GM12865 (cell line): ENCODE data around the gene KRT12.
A peak's percentile ranks its signal among the peaks of the same experiment; 100 is the strongest.

Experiments
- DNase-seq: peaks from one replicate; pipeline ENCODE4 v3.0.0; 2010; ENCODE audit warnings: low read depth
- H3K4me3 ChIP-seq: 2 replicates; pipeline ENCODE4 v1.5.1; 2011; ENCODE audit warnings: mild to moderate bottlenecking, low read depth, low read length, control low read depth
- TF ChIP-seq, protein P1 (sequence below): IDR thresholded peaks from 2 replicates; pipeline ENCODE4 v1.5.1; 2011; ENCODE audit warnings: low read length, control low read depth, low read depth, inconsistent platforms; ENCODE audit not compliant: insufficient read depth; ENCODE audit errors: missing control alignments

KRT12 gene

DNA sequence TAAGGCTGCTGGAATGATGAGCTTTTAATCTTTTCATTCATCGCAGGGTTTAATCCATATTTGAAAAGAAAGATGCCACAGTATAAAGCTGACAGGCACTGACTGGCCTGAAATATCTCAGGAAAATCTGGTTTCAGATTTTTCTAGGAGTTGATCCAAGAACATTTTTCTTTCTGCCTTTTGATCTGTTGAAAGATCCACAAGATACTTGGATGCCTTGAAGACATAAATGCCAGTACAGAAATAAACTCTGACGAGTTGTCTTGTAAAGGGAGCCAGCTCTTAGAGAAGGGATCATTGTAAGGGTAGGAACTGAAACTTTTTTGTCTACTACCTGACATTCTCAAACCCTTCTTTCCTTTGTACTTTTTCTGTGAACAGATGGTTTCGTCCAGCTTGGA, 43.4 kb upstream of the KRT12 start:
- TF ChIP-seq, protein P1, sequence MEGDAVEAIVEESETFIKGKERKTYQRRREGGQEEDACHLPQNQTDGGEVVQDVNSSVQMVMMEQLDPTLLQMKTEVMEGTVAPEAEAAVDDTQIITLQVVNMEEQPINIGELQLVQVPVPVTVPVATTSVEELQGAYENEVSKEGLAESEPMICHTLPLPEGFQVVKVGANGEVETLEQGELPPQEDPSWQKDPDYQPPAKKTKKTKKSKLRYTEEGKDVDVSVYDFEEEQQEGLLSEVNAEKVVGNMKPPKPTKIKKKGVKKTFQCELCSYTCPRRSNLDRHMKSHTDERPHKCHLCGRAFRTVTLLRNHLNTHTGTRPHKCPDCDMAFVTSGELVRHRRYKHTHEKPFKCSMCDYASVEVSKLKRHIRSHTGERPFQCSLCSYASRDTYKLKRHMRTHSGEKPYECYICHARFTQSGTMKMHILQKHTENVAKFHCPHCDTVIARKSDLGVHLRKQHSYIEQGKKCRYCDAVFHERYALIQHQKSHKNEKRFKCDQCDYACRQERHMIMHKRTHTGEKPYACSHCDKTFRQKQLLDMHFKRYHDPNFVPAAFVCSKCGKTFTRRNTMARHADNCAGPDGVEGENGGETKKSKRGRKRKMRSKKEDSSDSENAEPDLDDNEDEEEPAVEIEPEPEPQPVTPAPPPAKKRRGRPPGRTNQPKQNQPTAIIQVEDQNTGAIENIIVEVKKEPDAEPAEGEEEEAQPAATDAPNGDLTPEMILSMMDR: no peak
- DNase-seq: no peak
- no peak overlapping the region for H3K4me3 ChIP-seq

DNA sequence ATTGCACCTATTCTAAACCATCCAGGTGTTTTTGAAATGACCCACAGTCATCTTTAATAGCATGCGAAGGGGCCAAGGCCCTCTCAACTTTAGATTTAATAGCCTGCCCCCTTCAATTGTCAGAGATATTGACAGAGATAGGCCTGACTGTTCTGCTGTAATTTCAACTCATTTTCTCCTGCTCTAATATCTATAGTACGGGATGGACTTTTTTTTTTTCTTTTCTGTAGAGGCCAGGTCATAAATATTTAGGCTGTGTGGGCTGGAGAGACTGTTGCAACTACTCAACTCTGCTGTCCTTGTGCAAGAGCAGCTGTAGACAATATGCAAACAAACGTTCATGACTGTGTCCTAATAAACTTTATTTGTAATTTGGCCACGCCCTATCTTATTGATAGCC, 42.7 kb upstream of the KRT12 start:
- DNase-seq: no peak
- TF ChIP-seq, protein P1: no peak
- no peak overlapping the region for H3K4me3 ChIP-seq

DNA sequence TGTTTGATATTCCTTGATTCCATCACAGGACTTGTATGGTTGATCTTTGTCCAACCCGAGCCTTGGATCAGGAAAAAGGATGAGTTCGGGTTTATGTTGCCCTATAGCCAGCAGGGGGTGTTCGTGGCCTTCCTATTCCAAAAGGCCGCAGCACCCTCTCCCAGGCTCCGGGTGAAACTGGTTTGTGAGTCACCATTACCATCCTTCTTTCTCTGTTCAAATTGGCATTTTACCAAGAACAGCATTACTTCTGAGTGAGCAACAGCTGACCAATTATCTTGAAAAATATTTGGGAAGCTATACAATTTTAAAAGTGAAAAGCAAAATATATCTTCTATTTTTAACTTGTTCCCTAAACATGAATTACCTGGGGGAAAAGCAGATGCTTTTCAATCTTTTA, 42.3 kb upstream of the KRT12 start:
- DNase-seq: peak; percentile 66
- TF ChIP-seq, protein P1: peak; percentile 68
- H3K4me3 ChIP-seq: no peak overlapping the region

DNA sequence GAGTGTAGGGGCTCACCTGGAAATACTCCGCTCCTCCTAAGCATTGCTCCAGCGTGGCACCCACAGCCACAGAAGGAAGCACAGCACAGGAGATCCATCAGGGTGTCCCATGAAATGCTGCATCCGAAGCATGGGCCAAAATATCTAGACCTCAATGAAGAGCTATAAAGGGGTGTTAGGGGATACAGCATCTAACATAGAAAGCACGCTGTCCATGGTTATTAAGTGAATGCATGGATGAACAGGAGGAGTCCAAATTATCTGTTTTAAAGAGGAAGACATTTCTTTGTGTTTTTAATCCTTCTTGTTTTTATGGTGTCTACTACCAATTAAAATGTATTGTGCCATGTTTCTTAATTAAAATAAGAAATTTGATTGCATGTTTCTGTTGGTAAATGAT, 39.6 kb upstream of the KRT12 start:
- no peak for DNase-seq
- TF ChIP-seq, protein P1: no peak
- H3K4me3 ChIP-seq: no peak overlapping the region

DNA sequence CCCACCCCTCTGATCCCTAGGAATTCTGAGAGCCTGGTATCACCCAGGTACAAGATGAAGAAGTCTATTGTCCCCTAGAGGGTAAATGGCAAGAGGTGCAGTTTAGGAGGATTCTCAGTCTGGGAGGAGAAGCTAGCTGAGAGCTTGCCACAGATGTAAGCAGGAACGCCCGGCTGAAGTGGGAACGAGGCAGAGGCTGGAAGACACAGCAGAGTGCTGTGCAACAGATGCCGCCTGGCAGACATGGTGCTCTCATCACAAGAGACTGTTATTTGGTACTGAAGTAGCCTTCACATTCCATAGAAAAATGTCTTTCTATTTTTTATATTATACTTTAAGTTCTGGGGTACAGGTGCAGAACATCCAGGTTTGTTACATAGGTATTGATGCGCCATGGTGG, 38.3 kb upstream of the KRT12 start:
- no peak for DNase-seq
- TF ChIP-seq, protein P1: no peak
- H3K4me3 ChIP-seq: no peak overlapping the region

DNA sequence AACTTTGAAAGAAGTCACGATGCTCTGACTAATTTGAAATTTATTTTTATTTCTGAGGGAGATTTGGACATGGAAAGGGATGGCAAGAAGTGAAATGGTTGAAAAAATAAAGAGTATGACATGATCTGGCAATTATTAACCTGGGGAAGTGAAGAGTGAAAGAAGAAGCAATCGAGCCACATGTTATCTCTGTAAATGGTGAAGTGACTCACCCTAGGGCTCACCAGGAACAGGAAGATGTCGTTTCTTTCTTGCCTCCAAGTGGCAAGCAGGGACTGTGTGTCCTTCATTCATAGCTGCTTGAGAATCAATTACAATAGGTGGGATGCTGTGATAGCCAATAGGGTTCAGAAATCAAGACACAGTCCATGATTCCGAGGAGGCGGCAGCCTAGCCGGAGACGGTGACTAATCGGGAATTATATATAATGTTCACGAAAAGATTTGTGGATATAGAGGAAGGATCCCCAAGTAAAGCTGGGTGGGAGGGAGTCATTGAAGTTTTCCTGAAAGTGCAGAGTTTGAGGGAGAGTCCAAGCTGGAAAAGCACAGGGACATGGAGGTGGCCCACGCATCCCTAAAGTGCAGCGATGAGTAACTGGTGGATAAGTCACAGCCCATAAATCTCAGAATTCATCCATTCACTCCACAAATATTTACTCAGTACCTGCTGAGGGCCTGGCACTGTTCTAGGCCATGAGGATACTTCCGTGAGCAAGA, 36.3 kb upstream of the KRT12 start:
- TF ChIP-seq, protein P1: no peak
- DNase-seq: no peak
- no peak overlapping the region for H3K4me3 ChIP-seq

DNA sequence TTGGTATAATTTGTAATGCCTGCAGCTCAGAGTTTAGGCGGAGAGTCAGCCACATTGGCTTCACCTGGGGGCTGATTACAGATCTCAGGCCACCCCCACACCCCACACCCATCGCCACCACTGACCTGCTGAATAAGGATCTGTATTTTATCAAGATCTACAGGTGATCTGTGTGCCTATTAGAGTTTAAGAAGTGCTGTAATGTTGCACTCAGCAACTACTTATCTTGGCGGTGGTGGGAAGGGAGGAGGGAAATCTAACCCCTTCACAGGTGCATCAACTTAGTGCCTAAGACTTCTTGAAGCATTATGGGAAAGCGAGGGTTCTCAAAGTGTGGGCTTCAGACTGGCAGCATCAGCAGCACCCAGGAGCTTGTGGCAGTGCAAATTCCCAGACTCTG, 35.5 kb upstream of the KRT12 start:
- no peak overlapping the region for H3K4me3 ChIP-seq
- DNase-seq: no peak
- TF ChIP-seq, protein P1: no peak
